GM12878 (cell line): ENCODE measurements around the gene CENATAC. TPM values are rescaled to one million over a fixed set of nuclear protein-coding genes. Genes with fewer than 3 reads are reported as not detected.

ENCODE experiments used
- ATAC-seq: fragments of 200-7000 bp; cut with Tn5 transposase; 3 replicates; pipeline ENCODE4 v1.9.1; 2020; ENCODE audit warnings: mild to moderate bottlenecking, moderate library complexity
- BruUV-seq: library from RNA; stranded (reverse); fragments of 400-500 nt; replicated peaks from 2 replicates; lab custom pipeline; 2021; lab: Mats Ljungman, UMichigan
- CTCF ChIA-PET: fragments of 300-600 bp; sonication (Branson Sonifier 250); formaldehyde crosslinking; extraction: SDS; loops from one replicate; lab custom pipeline; 2021; ENCODE audit warnings: inconsistent platforms; lab: Yijun Ruan, JAX
- POLR2A ChIA-PET: fragments of 350-600 bp; formaldehyde crosslinking; extraction: SDS; loops from one replicate; lab custom pipeline; 2021; ENCODE audit warnings: inconsistent platforms; lab: Charles Lee
- RAD21 ChIA-PET: fragments of 300-600 bp; sonication (Branson Sonifier 250); formaldehyde crosslinking; loops from one replicate; lab custom pipeline; 2023; ENCODE audit warnings: antibody characterized with exemption; ENCODE audit not compliant: unreplicated experiment; lab: Charles Lee
- SMC1A ChIA-PET: fragments of 300-600 bp; sonication (Branson Sonifier 250); formaldehyde crosslinking; loops from one replicate; lab custom pipeline; 2023; ENCODE audit not compliant: unreplicated experiment, uncharacterized antibody; lab: Charles Lee
- DNase-seq: peaks from one replicate; pipeline ENCODE4 v3.0.0-alpha.2; 2011; ENCODE audit warnings: low read depth, low spot score
- FAIRE-seq: peaks from 3 replicates; lab custom pipeline; 2011; peaks lifted over from hg19 to GRCh38; lab: Jason Lieb, UNC
- H2AFZ ChIP-seq: 2 replicates; pipeline ENCODE4 v1.6.0; 2011; ENCODE audit warnings: low read depth, low read length, control low read depth; ENCODE audit not compliant: control insufficient read depth
- H3K27ac ChIP-seq: 2 replicates; pipeline ENCODE4 v1.5.1; 2011; ENCODE audit warnings: control low read depth; ENCODE audit not compliant: control insufficient read depth, insufficient read depth
- H3K27me3 ChIP-seq, 2 experiments: replicated peaks in 1 of 2; 2 replicates each; pipeline versions ENCODE4 v1.6.0 to v1.6.1; 2011; ENCODE audit warnings: low read length in 1 of 2; ENCODE audit not compliant: control insufficient read depth in 2 of 2, insufficient read depth in 2 of 2
- H3K36me3 ChIP-seq, 2 experiments: 2 replicates each; pipeline ENCODE4 v1.5.1; 2011; ENCODE audit warnings: low read length in 1 of 2; ENCODE audit not compliant: control insufficient read depth in 2 of 2, insufficient read depth in 2 of 2
- H3K4me1 ChIP-seq: 2 replicates; pipeline ENCODE4 v1.6.1; 2011; ENCODE audit warnings: mild to moderate bottlenecking, low read length, moderate library complexity, mixed read lengths; ENCODE audit not compliant: control insufficient read depth, insufficient read depth
- H3K4me2 ChIP-seq: 2 replicates; pipeline ENCODE4 v1.6.0; 2011; ENCODE audit warnings: control low read depth; ENCODE audit not compliant: control insufficient read depth, insufficient read depth
- H3K4me3 ChIP-seq: fragments of 200-600 bp; sonication (generic); 2 replicates; pipeline ENCODE4 v1.5.1; 2016
- H3K79me2 ChIP-seq: 2 replicates; pipeline ENCODE4 v1.6.0; 2011; ENCODE audit warnings: low read length; ENCODE audit not compliant: control insufficient read depth, insufficient read depth
- H3K9ac ChIP-seq: 2 replicates; pipeline ENCODE4 v1.8.0; 2011; ENCODE audit warnings: low read length, control low read depth, mixed read lengths; ENCODE audit not compliant: control insufficient read depth, insufficient read depth
- H3K9me3 ChIP-seq: replicated peaks from 3 replicates; pipeline ENCODE4 v1.5.1; 2011; ENCODE audit warnings: mild to moderate bottlenecking, low read length; ENCODE audit not compliant: control insufficient read depth, insufficient read depth
- H4K20me1 ChIP-seq: 2 replicates; pipeline ENCODE4 v1.6.0; 2011; ENCODE audit not compliant: control insufficient read depth, insufficient read depth
- BCL3 ChIP-seq: IDR thresholded peaks from 2 replicates; pipeline ENCODE4 v1.6.1; 2011; ENCODE audit warnings: borderline replicate concordance, low read depth, mild to moderate bottlenecking, moderate library complexity, low read length; ENCODE audit not compliant: insufficient read depth, poor library complexity, severe bottlenecking
- BHLHE40 ChIP-seq, 2 experiments: fragments of 450-650 bp in 1 of 2; IDR thresholded peaks; 2 replicates each; pipeline ENCODE4 v1.6.1; 2011 to 2017; ENCODE audit warnings: low read depth in 2 of 2, borderline replicate concordance in 1 of 2, improper control_type of control experiment in 1 of 2, low read length in 1 of 2, mild to moderate bottlenecking in 1 of 2
- BRCA1 ChIP-seq: IDR thresholded peaks from 2 replicates; pipeline ENCODE4 v1.6.1; 2011; ENCODE audit warnings: low read depth, low read length, improper control_type of control experiment
- CHD1 ChIP-seq: IDR thresholded peaks from 2 replicates; pipeline ENCODE4 v1.6.1; 2012; ENCODE audit warnings: low read depth, low read length, improper control_type of control experiment
- EGR1 ChIP-seq, 2 experiments: IDR thresholded peaks; 1 replicate in 1 of 2; 2 replicates in 1 of 2; pipeline ENCODE4 v1.6.1; 2011 to 2012; ENCODE audit warnings: low read depth in 2 of 2, low read length in 2 of 2, borderline replicate concordance in 1 of 2, mild to moderate bottlenecking in 1 of 2, moderate library complexity in 1 of 2
- FOXK2 ChIP-seq: fragments of 450-650 bp; IDR thresholded peaks from 2 replicates; pipeline ENCODE4 v1.6.1; 2017; ENCODE audit warnings: mild to moderate bottlenecking, moderate library complexity
- NFXL1 ChIP-seq: fragments of 450-650 bp; IDR thresholded peaks from 2 replicates; pipeline ENCODE4 v1.6.1; 2017; ENCODE audit warnings: antibody characterized with exemption, mild to moderate bottlenecking, borderline replicate concordance
- POLR2A ChIP-seq: IDR thresholded peaks from 2 replicates; pipeline ENCODE4 v1.6.1; 2011; ENCODE audit warnings: low read depth, mild to moderate bottlenecking, low read length
- SP1 ChIP-seq: IDR thresholded peaks from one replicate; pipeline ENCODE4 v1.6.1; 2011; ENCODE audit warnings: low read depth, low read length
- SRF ChIP-seq, 2 experiments: IDR thresholded peaks; 2 replicates each; pipeline ENCODE4 v1.6.1; 2011; ENCODE audit warnings: low read depth in 2 of 2, low read length in 2 of 2, mild to moderate bottlenecking in 1 of 2, moderate library complexity in 1 of 2
- YY1 ChIP-seq: IDR thresholded peaks from 2 replicates; pipeline ENCODE4 v1.6.1; 2011; ENCODE audit warnings: low read depth, mild to moderate bottlenecking, low read length
- ZBTB33 ChIP-seq: fragments of 450-650 bp; IDR thresholded peaks from 2 replicates; pipeline ENCODE4 v1.6.1; 2017; ENCODE audit warnings: mild to moderate bottlenecking
- WGBS: methylation state at CpG from one replicate; pipeline ENCODE4 v1.1.6; 2016; ENCODE audit warnings: low lambda C conversion rate; ENCODE audit not compliant: insufficient replicate concordance, insufficient coverage; ENCODE audit errors: missing lambda C conversion rate; 5-methylcytosine and 5-hydroxymethylcytosine counted together
- in situ Hi-C: fragments of 300-500 bp; cut with MboI; formaldehyde crosslinking; loops from 9 replicates; pipeline ENCODE4 v1.14.3; 2018; ENCODE audit warnings: mixed read lengths
- intact Hi-C: fragments of 100-400 bp; cut with micrococcal nuclease; formaldehyde crosslinking; loops from one replicate; pipeline ENCODE4 v1.14.2; 2022; ENCODE audit not compliant: unreplicated experiment
- polyA plus RNA-seq, 11 experiments: library from polyadenylated mRNA; depleted of rRNA in 4 of 11; unstranded in 6 of 11; stranded (reverse) in 5 of 11; fragments of >200 nt; fragmentation: Nextera tagmentation in 4 of 11; fragmentation: Illumina TruSeq in 1 of 11; extraction: Ambion mirVana in 4 of 11; extraction: Trizol in 1 of 11; gene quantifications; 1 replicate in 1 of 11; 2 replicates in 10 of 11; pipeline versions ENCODE4 v1.2.1 to v1.2.3, GENCODE V29; 2011 to 2016; ENCODE audit warnings: inconsistent platforms in 2 of 11, missing spikeins in 2 of 11, low read depth in 1 of 11
- total RNA-seq, 4 experiments: library from RNA; depleted of rRNA in 3 of 4; stranded (reverse); fragments of >200 nt in 3 of 4; fragmentation: Illumina TruSeq in 1 of 4; extraction: Trizol in 1 of 4; gene quantifications; 2 replicates each; pipeline versions ENCODE4 v1.2.1 to v1.2.3, GENCODE V29; 2013 to 2021

CENATAC gene
- total and polyA plus RNA-seq, 10 of the 15 experiments (the other 5 are each of a cell fraction or from before 2014, with no cell fraction given): 4.8 to 37.1 (median 24.1) TPM

GRCh38 chr11:118973985-118974384, 24.0 kb upstream of the CENATAC start:
- RAD21 ChIA-PET: interaction anchor here (0.7 kb wide), 1 partner anchor 111 kb away, joined by 3 read pairs; no protein-coding TSS in a partner anchor
- no peak for TF ChIP-seq ZBTB33
- no peak for TF ChIP-seq NFXL1
- TF ChIP-seq FOXK2: no peak
- TF ChIP-seq SP1: no peak
- TF ChIP-seq EGR1 (IDR thresholded peaks at IDR 0.05; ENCODE audit: borderline replicate concordance in 1 of 2, low read depth in 2 of 2, low read length in 2 of 2): no peak
- TF ChIP-seq BRCA1: no peak
- no peak for TF ChIP-seq POLR2A
- no peak for TF ChIP-seq BCL3
- TF ChIP-seq BHLHE40 (IDR thresholded peaks at IDR 0.05; ENCODE audit: borderline replicate concordance in 1 of 2, low read depth in 2 of 2, low read length in 1 of 2): no peak
- TF ChIP-seq CHD1: no peak
- TF ChIP-seq SRF (IDR thresholded peaks at IDR 0.05; ENCODE audit: low read depth in 2 of 2, low read length in 2 of 2): no peak
- TF ChIP-seq YY1: no peak
- TF ChIP-seq, all 136 proteins: peak for 0
- FAIRE-seq (no peak), ATAC-seq (no peak), DNase-seq (no peak)
- ChIA-PET CTCF (interaction anchor here (0.5 to 0.9 kb wide), 2 partner anchors 38 to 284 kb away, joined by 3 to 4 read pairs; no protein-coding TSS in a partner anchor), SMC1A (no interaction called here), POLR2A (no interaction called here)
- H3K4me3 ChIP-seq: no peak overlapping the region
- no peaks in the 10 kb centered on the region for H4K20me1 ChIP-seq
- no peaks in the 10 kb centered on the region for H3K79me2 ChIP-seq
- H2AFZ ChIP-seq: no peak overlapping the region
- no peaks in the 10 kb centered on the region for H3K36me3 ChIP-seq
- no TSS peak for BruUV-seq
- intact Hi-C loops: no loop called here
- H3K9ac ChIP-seq: no peak overlapping the region
- in situ Hi-C loops: no loop called here
- H3K4me1 ChIP-seq: no peaks in the 10 kb centered on the region
- no peak overlapping the region for H3K4me2 ChIP-seq
- WGBS: 98% methylated on average over 2 of the region's 2 CpGs
- no peak overlapping the region for H3K27ac ChIP-seq
- H3K27me3 ChIP-seq: no peaks in the 10 kb centered on the region
- no peaks in the 10 kb centered on the region for H3K9me3 ChIP-seq
